MM.1S (cell line): ENCODE data around the gene CXCL12.

ENCODE experiments used
- DNase-seq: peaks from one replicate; pipeline ENCODE4 v3.0.0-alpha.2; 2015
- H2AFZ ChIP-seq: fragments of 300-600 bp; sonication (generic); 2 replicates; pipeline ENCODE4 v1.6.0; 2016; ENCODE audit warnings: antibody characterized with exemption, low read length
- H3F3A ChIP-seq: fragments of 300-600 bp; sonication (generic); 2 replicates; pipeline ENCODE4 v1.6.1; 2016; ENCODE audit warnings: mild to moderate bottlenecking, antibody characterized with exemption, low read length, moderate library complexity, mixed read lengths; ENCODE audit not compliant: insufficient read depth
- H3K27ac ChIP-seq: fragments of 300-600 bp; sonication (generic); 2 replicates; pipeline ENCODE4 v1.5.1; 2016; ENCODE audit warnings: mild to moderate bottlenecking, low read length
- H3K27me3 ChIP-seq: fragments of 300-600 bp; sonication (generic); replicated peaks from 2 replicates; pipeline ENCODE4 v1.6.0; 2016; ENCODE audit warnings: low read length; ENCODE audit not compliant: insufficient read depth
- H3K36me3 ChIP-seq: fragments of 300-600 bp; sonication (generic); replicated peaks from 2 replicates; pipeline ENCODE4 v1.6.1; 2016; ENCODE audit warnings: mild to moderate bottlenecking, low read length, mixed read lengths; ENCODE audit not compliant: insufficient read depth
- H3K4me1 ChIP-seq: fragments of 300-600 bp; sonication (generic); 2 replicates; pipeline ENCODE4 v1.6.1; 2016; ENCODE audit warnings: low read length, mixed read lengths
- H3K4me2 ChIP-seq: fragments of 300-600 bp; sonication (generic); 2 replicates; pipeline ENCODE4 v1.6.0; 2016; ENCODE audit warnings: low read depth, low read length
- H3K4me3 ChIP-seq: fragments of 300-600 bp; sonication (generic); 2 replicates; pipeline ENCODE4 v1.5.1; 2016; ENCODE audit warnings: low read length, mixed read lengths
- H3K79me2 ChIP-seq: fragments of 300-600 bp; sonication (generic); 2 replicates; pipeline ENCODE4 v1.6.1; 2016; ENCODE audit warnings: mixed run types, low read length, mixed read lengths
- H3K9ac ChIP-seq: fragments of 300-600 bp; sonication (generic); 2 replicates; pipeline ENCODE4 v1.6.1; 2016; ENCODE audit warnings: low read length, mixed read lengths
- H3K9me2 ChIP-seq: fragments of 300-600 bp; sonication (generic); replicated peaks from 2 replicates; pipeline ENCODE4 v1.6.1; 2016; ENCODE audit warnings: mild to moderate bottlenecking, low read length, mixed read lengths; ENCODE audit not compliant: insufficient read depth
- H3K9me3 ChIP-seq: fragments of 300-600 bp; sonication (generic); replicated peaks from 2 replicates; pipeline ENCODE4 v1.6.1; 2016; ENCODE audit warnings: mild to moderate bottlenecking, low read length, mixed read lengths; ENCODE audit not compliant: insufficient read depth
- H4K20me1 ChIP-seq: fragments of 300-600 bp; sonication (generic); 2 replicates; pipeline ENCODE4 v1.6.1; 2016; ENCODE audit warnings: mild to moderate bottlenecking, low read length, moderate library complexity, mixed read lengths; ENCODE audit not compliant: insufficient read depth
- CTCF ChIP-seq: fragments of 300-600 bp; sonication (generic); IDR thresholded peaks from 2 replicates; pipeline ENCODE4 v1.5.1; 2016; ENCODE audit warnings: antibody characterized with exemption, low read length, mixed read lengths
- EZH2 ChIP-seq: fragments of 300-600 bp; sonication (generic); optimal IDR thresholded peaks from 2 replicates; pipeline ENCODE3; 2017; ENCODE audit warnings: low read depth, mild to moderate bottlenecking, antibody characterized with exemption, low read length, mixed read lengths
- EZH2phosphoT487 ChIP-seq: fragments of 300-600 bp; sonication (generic); IDR thresholded peaks from 2 replicates; pipeline ENCODE4 v1.6.1; 2018; ENCODE audit warnings: antibody characterized with exemption, low read length

Gene CXCL12

GRCh38 chr10:44353721-44354120, 31.2 kb downstream of the CXCL12 start:
- no peak for DNase-seq
- H3K4me3 ChIP-seq = no peak overlapping the region

GRCh38 chr10:44353128-44353390, 31.8 kb downstream of the CXCL12 start:
- H3K4me3 ChIP-seq = no peak overlapping the region
- no peak overlapping the region for H3K9ac ChIP-seq
- no peak overlapping the region for H2AFZ ChIP-seq
- H4K20me1 ChIP-seq = no peaks in the 10 kb centered on the region
- TF ChIP-seq EZH2 = no peak
- TF ChIP-seq CTCF = no peak
- no peak for TF ChIP-seq EZH2phosphoT487
- no peak for DNase-seq
- H3K4me2 ChIP-seq = no peak overlapping the region
- H3K36me3 ChIP-seq = no peaks in the 10 kb centered on the region
- no peaks in the 10 kb centered on the region for H3K79me2 ChIP-seq
- no peaks in the 10 kb centered on the region for H3K27me3 ChIP-seq
- no peaks in the 10 kb centered on the region for H3K4me1 ChIP-seq
- H3F3A ChIP-seq = no peaks in the 10 kb centered on the region
- no peaks in the 10 kb centered on the region for H3K9me3 ChIP-seq
- no peaks in the 10 kb centered on the region for H3K9me2 ChIP-seq
- no peak overlapping the region for H3K27ac ChIP-seq

More at GRCh38 chr10:44353721-44354120, 31.2 kb downstream of the CXCL12 start:
- Histone ChIP-seq H4K20me1 (no peaks in the 10 kb centered on the region), H3K9ac (no peak overlapping the region), H3K9me2 (no peaks in the 10 kb centered on the region), H3K27me3 (no peaks in the 10 kb centered on the region), H3F3A (no peaks in the 10 kb centered on the region), H3K9me3 (no peaks in the 10 kb centered on the region), H3K4me2 (no peak overlapping the region), H3K79me2 (no peaks in the 10 kb centered on the region), H3K36me3 (no peaks in the 10 kb centered on the region), H3K4me1 (no peaks in the 10 kb centered on the region), H3K27ac (no peak overlapping the region), H2AFZ (no peak overlapping the region)
- no peak for TF ChIP-seq EZH2phosphoT487
- TF ChIP-seq EZH2 = no peak
- no peak for TF ChIP-seq CTCF

- no peak overlapping the region for H3K9ac ChIP-seq
- no peak overlapping the region for H3K4me3 ChIP-seq
- TF ChIP-seq EZH2 (no peak), EZH2phosphoT487 (no peak), CTCF (no peak)
- H3K9me2 ChIP-seq = no peaks in the 10 kb centered on the region
- H3K4me1 ChIP-seq = no peaks in the 10 kb centered on the region
- no peaks in the 10 kb centered on the region for H4K20me1 ChIP-seq
- H3K79me2 ChIP-seq = no peaks in the 10 kb centered on the region
- DNase-seq = no peak
- no peak overlapping the region for H3K4me2 ChIP-seq
- no peaks in the 10 kb centered on the region for H3K9me3 ChIP-seq
- no peaks in the 10 kb centered on the region for H3K27me3 ChIP-seq
- H3F3A ChIP-seq = no peaks in the 10 kb centered on the region
- H3K27ac ChIP-seq = no peak overlapping the region
- no peaks in the 10 kb centered on the region for H3K36me3 ChIP-seq
- no peak overlapping the region for H2AFZ ChIP-seq
These were observed 32.4 kb downstream of the CXCL12 start for GRCh38 chr10:44352316-44353127.
